Fibroblast of skin of right quadriceps (primary cell): Measurements from ENCODE around the gene SLC30A2.

ENCODE experiments used
- DNase-seq: peaks from one replicate; pipeline ENCODE4 v3.0.0-alpha.2; 2013

SLC30A2 gene

DNA sequence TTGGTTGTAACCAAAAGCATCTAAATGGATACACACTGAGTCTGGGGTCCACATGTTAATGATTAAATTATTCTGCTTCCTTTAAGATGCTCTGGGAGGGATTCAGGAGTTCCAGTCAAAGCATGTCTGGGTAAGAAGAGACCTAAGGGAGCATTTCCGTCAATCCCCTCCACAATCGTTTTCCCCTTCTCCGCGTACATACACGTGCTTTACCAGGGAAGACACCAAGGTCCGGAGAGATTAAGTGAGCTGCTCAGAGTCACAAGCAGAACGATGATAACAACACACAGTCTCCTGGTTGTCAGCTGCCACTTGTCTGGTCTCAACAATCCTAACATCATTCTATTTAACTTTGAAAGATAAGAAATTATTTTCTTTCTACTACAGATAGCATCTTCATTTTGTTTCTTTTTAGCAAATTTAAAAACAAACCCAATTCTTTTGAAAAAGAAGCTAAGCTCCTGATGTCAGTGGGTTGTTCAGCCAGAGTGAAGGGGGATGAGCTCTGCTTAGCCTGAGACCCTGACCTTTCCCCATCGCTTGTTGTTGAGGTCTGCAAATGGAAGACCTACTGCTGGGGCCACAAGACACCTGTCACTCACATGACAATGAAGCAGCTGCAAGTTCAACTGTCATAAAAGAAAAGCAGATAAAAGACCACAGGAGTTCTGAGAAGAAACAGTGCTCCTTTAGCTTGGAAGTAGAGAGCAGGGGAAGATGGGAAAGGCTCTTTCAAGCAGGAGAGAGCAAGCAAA lies 52.5 kb downstream of the SLC30A2 start:
- no peak for DNase-seq

DNA sequence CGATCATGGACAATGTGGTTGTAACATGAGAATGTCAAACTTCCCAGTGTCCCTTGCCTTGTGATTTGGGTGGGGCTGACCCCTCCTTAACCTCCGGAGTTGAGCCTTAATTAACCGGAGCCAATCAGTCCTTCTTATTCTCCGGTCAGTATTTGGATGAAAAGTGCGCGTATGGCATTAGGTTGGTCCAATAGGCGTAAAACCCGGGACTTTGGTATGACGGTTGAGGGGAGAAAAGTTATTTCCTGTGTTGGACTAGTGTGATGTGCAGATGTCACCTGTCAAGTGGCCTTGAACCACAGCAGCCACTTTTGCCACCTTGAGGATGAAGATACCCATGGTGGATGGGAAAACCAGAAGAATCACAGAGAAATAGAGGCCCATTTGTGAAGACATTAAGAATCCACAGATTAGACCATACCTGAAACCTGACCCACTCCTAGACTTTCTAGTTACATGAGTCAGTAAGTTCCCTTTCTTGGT lies 53.2 kb downstream of the SLC30A2 start:
- DNase-seq, result no peak

DNA sequence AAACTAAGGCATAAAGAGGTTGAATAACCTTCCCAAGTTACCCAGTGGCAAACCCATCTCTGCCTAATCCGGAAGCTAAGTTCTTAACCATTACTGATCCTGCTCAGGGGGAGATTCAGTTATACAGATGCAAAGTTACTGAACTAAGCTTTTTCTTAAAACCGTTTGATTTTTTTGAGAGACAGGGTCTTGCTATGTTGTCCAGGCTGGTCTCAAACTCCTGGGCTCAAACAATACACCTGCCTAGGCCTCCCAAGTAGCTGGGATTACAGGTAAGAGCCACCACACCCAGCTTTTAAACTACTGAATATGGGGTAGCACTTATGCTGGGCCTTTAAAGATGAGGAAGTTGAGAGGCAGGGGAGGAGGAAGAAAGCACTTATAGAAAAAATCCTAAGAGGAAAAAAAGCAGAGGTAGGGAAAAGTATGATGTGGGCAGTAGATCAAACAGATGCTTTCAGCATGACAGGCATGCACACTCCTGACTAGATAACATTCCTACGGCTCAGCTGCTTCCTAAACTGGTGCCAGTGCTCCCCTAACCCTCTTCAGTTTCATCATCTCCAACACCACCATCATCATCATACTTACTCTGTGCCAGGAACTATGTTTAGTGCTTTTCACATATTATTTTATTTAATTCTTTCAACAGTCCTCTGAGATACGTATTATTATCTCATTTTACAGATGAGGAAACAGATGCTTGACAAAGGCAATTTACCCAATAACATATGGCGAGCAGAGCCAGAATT lies 53.8 kb downstream of the SLC30A2 start:
- peak; percentile 56 for DNase-seq

DNA sequence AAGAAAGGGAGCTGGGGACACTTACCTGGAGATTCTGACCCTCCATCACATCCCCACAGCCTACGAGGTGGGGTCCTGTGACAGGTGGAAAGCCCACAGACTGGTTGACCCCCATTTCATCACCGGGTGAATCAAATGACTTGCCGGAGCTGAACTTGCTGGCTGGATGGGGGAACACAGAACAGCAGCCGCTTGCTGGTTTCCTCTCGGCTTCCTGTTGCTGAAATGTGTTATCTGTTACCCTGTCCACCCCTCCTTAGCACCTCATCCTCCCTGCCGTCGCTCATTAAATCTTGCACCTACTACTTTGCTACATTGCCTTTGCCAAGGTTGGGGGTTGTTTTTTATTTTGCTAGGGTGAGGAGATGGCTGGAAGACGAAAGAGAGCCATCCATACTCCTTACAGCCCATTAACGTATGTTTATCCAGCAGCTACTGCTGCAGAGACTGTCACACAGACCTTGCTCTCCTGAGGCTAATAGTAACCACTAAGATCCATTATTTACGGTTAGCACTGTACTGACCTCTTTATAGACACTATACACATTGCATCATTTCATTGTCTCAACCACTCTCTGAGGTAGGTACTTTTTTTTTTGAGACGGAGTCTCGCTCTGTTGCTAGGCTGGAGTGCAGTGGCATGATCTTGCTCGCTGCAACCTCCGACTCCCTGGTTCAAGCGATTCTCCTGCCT lies 55.1 kb downstream of the SLC30A2 start:
- DNase-seq, result no peak

DNA sequence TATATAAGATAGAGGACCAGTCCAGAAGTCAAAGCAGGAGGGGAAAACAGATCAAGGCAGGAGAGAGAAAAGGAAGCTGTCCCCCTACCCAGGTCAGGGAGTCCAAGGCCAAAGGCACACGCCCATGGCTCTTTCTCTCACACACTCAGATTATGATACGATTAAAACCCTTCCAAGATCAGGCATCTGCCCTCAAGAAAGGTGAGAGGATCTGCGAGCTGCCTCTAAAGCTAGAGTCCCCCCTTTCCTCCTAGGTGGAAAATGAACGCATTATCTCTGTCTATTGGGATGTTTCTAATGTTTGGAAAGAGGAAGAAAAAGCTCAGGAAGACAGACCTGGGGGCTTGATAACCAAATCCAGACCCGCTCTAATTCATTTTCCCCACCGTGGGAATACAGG lies 55.7 kb downstream of the SLC30A2 start:
- DNase-seq, result no peak

DNA sequence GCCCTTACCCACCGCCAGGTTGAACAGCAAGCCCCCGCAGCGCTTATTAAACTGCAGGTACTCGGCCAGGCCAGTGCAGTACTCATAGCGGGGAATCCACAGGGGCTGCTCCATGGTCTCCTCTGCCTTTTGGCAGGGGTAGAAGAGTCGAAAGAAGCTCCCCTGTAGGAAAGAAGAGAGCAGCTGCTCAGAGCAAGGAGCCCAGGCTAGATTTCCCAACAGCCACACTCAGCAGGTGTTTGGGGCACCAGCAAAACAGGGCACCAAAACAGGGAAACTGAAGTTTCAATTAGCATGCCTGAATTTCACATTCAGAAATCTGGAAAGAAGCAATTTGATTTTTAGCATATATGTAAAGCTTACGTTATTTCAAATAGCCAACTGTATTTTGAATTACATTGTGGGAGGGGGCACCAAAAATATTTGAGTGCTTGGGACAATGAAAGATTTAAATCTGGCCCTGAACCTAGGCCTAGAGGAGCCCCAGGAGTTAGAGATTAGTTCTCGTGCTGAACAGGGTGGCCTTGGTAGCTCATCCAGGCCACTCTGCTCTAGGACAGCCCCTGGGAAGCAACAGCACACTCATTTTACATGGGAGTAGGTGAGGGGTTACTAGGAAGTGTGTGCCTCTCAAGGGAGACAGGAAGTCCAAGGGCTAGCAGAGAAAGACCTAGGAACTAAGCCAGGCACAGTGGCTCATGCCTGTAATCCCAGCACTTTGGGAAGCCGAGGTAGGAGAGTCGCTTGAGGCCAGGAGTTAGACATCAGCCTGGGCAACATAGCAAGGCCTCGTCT lies 56.3 kb downstream of the SLC30A2 start:
- no peak for DNase-seq

DNA sequence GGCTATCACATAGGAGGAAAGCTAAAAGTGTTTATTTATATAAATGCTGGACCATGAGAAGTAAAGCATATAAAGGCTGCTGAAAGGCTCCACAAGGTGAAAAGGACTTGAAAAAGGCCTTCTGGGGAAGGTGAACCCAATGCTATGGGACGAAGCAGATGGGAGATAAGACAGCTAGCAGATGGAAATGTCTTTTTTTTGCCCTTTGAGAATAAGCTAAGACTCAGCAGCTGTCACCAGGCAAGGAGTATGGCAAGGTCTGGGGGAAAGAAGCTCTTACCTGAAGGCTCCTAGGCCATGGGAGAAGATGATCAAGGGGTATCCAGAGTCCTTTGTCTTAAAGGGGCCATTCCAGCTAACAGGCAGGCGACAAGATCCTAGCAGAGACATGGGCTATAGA lies 58.0 kb downstream of the SLC30A2 start:
- DNase-seq, result no peak
